HepG2 (cell line): Measurements from ENCODE around the gene TSPAN31. TPM values are rescaled to one million over a fixed set of nuclear protein-coding genes. Genes with fewer than 3 reads are reported as not detected.
A peak's percentile ranks its signal among the peaks of the same experiment; 100 is the strongest.

Source experiments
- AFF4 ChIP-seq: sonication (generic); formaldehyde crosslinking; IDR thresholded peaks from 2 replicates; pipeline ENCODE4 v1.4.0; 2020; ENCODE audit warnings: missing genetic modification reagents
- CHCHD3 ChIP-seq: sonication (generic); formaldehyde crosslinking; IDR thresholded peaks from 2 replicates; pipeline ENCODE4 v1.8.0; 2022; ENCODE audit warnings: mild to moderate bottlenecking, missing genetic modification reagents, moderate library complexity
- KDM4B ChIP-seq: sonication (generic); formaldehyde crosslinking; IDR thresholded peaks from 2 replicates; pipeline ENCODE4 v1.4.0; 2020; ENCODE audit warnings: missing genetic modification reagents
- NR2C2 ChIP-seq: sonication (generic); formaldehyde crosslinking; IDR thresholded peaks from 2 replicates; pipeline ENCODE4 v1.4.0; 2020; ENCODE audit warnings: missing genetic modification reagents, mild to moderate bottlenecking, moderate library complexity, borderline replicate concordance
- RFX1 ChIP-seq: fragments of 450-650 bp; IDR thresholded peaks from 2 replicates; pipeline ENCODE4 v1.6.1; 2017
- RFXANK ChIP-seq: IDR thresholded peaks from 2 replicates; pipeline ENCODE4 v1.6.1; 2016
- TAF1 ChIP-seq: sonication (generic); formaldehyde crosslinking; IDR thresholded peaks from 2 replicates; pipeline ENCODE4 v1.4.0; 2020; ENCODE audit warnings: missing genetic modification reagents
- ZBTB39 ChIP-seq: sonication (generic); formaldehyde crosslinking; IDR thresholded peaks from 2 replicates; pipeline ENCODE4 v1.5.0; 2020; ENCODE audit warnings: missing genetic modification reagents
- ZNF274 ChIP-seq: sonication (generic); formaldehyde crosslinking; IDR thresholded peaks from 2 replicates; pipeline ENCODE4 v1.5.1; 2020; ENCODE audit warnings: mild to moderate bottlenecking, missing genetic modification reagents
- ZNF354B ChIP-seq: sonication (generic); formaldehyde crosslinking; IDR thresholded peaks from 2 replicates; pipeline ENCODE4 v1.8.0; 2022; ENCODE audit warnings: mild to moderate bottlenecking, missing genetic modification reagents
- ZNF549 ChIP-seq: sonication (generic); formaldehyde crosslinking; IDR thresholded peaks from 2 replicates; pipeline ENCODE4 v1.5.0; 2020; ENCODE audit warnings: missing genetic modification reagents
- polyA plus RNA-seq, 8 experiments: library from polyadenylated mRNA; depleted of rRNA in 3 of 8; stranded (reverse) in 7 of 8; unstranded in 1 of 8; fragments of >200 nt; fragmentation: Illumina TruSeq in 4 of 8; extraction: Trizol in 4 of 8; gene quantifications; 2 replicates each; pipeline versions ENCODE4 v1.2.1 to v1.2.3, GENCODE V29; 2011 to 2016; ENCODE audit warnings: low read depth in 4 of 8, missing spikeins in 1 of 8, mixed read lengths in 1 of 8; ENCODE audit not compliant: insufficient read depth in 1 of 8
- total RNA-seq, 5 experiments: library from RNA; depleted of rRNA; stranded (reverse); fragments of >200 nt; fragmentation: Illumina TruSeq; extraction: Trizol; gene quantifications; 2 replicates each; pipeline ENCODE4 v1.2.3, GENCODE V29; 2016; ENCODE audit warnings: low read depth in 1 of 5
- TF ChIP-seq, protein P1 (sequence below): sonication (generic); formaldehyde crosslinking; IDR thresholded peaks from 2 replicates; pipeline ENCODE4 v1.8.0; 2022; ENCODE audit warnings: mild to moderate bottlenecking, missing genetic modification reagents; ENCODE audit not compliant: insufficient replicate concordance
- TF ChIP-seq, protein P2 (sequence below), 2 experiments: sonication (generic) in 1 of 2; formaldehyde crosslinking in 1 of 2; IDR thresholded peaks; 2 replicates each; pipeline versions ENCODE4 v1.5.1 to v1.6.1; 2011 to 2020; ENCODE audit warnings: borderline replicate concordance in 1 of 2, low read depth in 1 of 2, low read length in 1 of 2, mild to moderate bottlenecking in 1 of 2, missing genetic modification reagents in 1 of 2, moderate library complexity in 1 of 2

The TSPAN31 gene
- total and polyA plus RNA-seq, 2 of the 13 experiments (the other 11 are each of a cell fraction or from before 2014, with no cell fraction given): 10.4 to 24.6 TPM

- TF ChIP-seq TAF1 (peak; percentile 75; the same call in 1 of the 2 replicates), ZNF354B (CRISPR knock-in tag) (peak; percentile 50; the same call in 1 of the 2 replicates), AFF4 (CRISPR knock-in tag) (no peak), ZBTB39 (CRISPR knock-in tag) (peak; percentile 54; the same call in 1 of the 2 replicates), NR2C2 (CRISPR knock-in tag) (peak; percentile 83), ZNF274 (CRISPR knock-in tag) (peak; percentile 96), KDM4B (CRISPR knock-in tag) (peak; percentile 89; the same call in 1 of the 2 replicates), ZNF549 (no peak), RFXANK (CRISPR knock-in tag) (peak; percentile 95; the same call in 1 of the 2 replicates), RFX1 (peak; percentile 98), CHCHD3 (CRISPR knock-in tag) (no peak)
- TF ChIP-seq, protein P1, sequence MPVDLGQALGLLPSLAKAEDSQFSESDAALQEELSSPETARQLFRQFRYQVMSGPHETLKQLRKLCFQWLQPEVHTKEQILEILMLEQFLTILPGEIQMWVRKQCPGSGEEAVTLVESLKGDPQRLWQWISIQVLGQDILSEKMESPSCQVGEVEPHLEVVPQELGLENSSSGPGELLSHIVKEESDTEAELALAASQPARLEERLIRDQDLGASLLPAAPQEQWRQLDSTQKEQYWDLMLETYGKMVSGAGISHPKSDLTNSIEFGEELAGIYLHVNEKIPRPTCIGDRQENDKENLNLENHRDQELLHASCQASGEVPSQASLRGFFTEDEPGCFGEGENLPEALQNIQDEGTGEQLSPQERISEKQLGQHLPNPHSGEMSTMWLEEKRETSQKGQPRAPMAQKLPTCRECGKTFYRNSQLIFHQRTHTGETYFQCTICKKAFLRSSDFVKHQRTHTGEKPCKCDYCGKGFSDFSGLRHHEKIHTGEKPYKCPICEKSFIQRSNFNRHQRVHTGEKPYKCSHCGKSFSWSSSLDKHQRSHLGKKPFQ (CRISPR knock-in tag): peak; percentile 73
- TF ChIP-seq, protein P2, sequence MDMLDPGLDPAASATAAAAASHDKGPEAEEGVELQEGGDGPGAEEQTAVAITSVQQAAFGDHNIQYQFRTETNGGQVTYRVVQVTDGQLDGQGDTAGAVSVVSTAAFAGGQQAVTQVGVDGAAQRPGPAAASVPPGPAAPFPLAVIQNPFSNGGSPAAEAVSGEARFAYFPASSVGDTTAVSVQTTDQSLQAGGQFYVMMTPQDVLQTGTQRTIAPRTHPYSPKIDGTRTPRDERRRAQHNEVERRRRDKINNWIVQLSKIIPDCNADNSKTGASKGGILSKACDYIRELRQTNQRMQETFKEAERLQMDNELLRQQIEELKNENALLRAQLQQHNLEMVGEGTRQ (IDR thresholded peaks at IDR 0.05; ENCODE audit: low read depth, low read length): peak; percentile 100
- TF ChIP-seq, protein P2 (CRISPR knock-in tag; IDR thresholded peaks at IDR 0.05; ENCODE audit: borderline replicate concordance): peak; percentile 100
Measured at GRCh38 chr12:57751788-57752667, 7.2 kb downstream of the TSPAN31 start, which contains the start of gene CDK4 (continued).
